C4-2B (cell line): ENCODE data around the gene AP4S1.

Experiments used
- CTCF ChIP-seq: fragments of 450-650 bp; conservative IDR thresholded peaks from 2 replicates; pipeline ENCODE4 v1.5.1; 2017; ENCODE audit warnings: mild to moderate bottlenecking
- ZFX ChIP-seq: fragments of 450-650 bp; IDR thresholded peaks from 2 replicates; pipeline ENCODE4 v1.6.1; 2017

DNA sequence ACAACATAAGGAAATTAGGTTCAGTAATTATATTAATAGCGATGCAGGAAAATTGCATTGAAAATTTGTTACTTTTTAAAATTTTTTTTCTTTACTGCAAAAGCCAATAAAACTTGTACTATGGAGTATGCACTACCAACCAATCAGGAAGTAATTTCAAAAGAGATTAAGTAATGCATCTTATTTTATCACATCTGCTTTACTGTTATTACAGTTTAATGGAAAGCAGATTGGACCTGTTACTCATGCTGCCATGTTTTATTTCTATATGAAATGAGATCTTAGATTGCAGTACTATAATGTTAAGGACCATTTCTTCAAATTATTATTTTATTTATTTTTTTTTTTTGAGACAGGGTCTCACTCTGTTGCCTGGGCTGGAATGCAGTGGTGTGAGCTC lies 2.4 kb downstream of the AP4S1 start:
- TF ChIP-seq CTCF: no peak
- no peak for TF ChIP-seq ZFX
